A549 (cell line): Measurements from ENCODE around the gene MYB. TPM values are rescaled to one million over a fixed set of nuclear protein-coding genes. Genes with fewer than 3 reads are reported as not detected.

Source experiments
- ATAC-seq, 2 experiments: fragments of 200-7000 bp in 1 of 2; fragments of >200 bp in 1 of 2; cut with Nextera tagmentation in 1 of 2; cut with Tn5 transposase in 1 of 2; 3 replicates each; pipeline versions ENCODE4 v1.8.0 to v1.9.1; 2018 to 2020; ENCODE audit warnings: mild to moderate bottlenecking in 1 of 2, moderate library complexity in 1 of 2
- CTCF ChIA-PET: fragments of 300-600 bp; sonication (Branson Sonifier 250); formaldehyde crosslinking; extraction: SDS; loops from one replicate; lab custom pipeline; 2021; ENCODE audit warnings: antibody characterized with exemption, inconsistent platforms; lab: Yijun Ruan, JAX
- POLR2A ChIA-PET: fragments of 350-600 bp; formaldehyde crosslinking; extraction: SDS; loops from one replicate; lab custom pipeline; 2021; ENCODE audit warnings: antibody characterized with exemption, inconsistent platforms; lab: Yijun Ruan, JAX
- DNase-seq, 2 experiments: peaks; one replicate each; pipeline versions ENCODE4 v3.0.0 to v3.0.0-alpha.2; 2011 to 2016; ENCODE audit warnings: low read depth in 1 of 2, low spot score in 1 of 2
- FAIRE-seq: peaks from 2 replicates; lab custom pipeline; 2011; peaks lifted over from hg19 to GRCh38; lab: Jason Lieb, UNC
- H3K27ac ChIP-seq, 2 experiments: fragments of >200 bp; sonication (Bioruptor Twin); formaldehyde crosslinking; 3 replicates each; pipeline ENCODE4 v1.5.1; 2016 to 2017
- H3K4me1 ChIP-seq: fragments of >200 bp; sonication (Bioruptor Twin); formaldehyde crosslinking; 3 replicates; pipeline ENCODE4 v1.6.1; 2016
- H3K4me2 ChIP-seq: fragments of >200 bp; sonication (Bioruptor Twin); formaldehyde crosslinking; 3 replicates; pipeline ENCODE4 v1.6.1; 2016
- H3K4me3 ChIP-seq: fragments of >200 bp; sonication (Bioruptor Twin); formaldehyde crosslinking; 3 replicates; pipeline ENCODE4 v1.5.1; 2016
- H3K9me3 ChIP-seq: fragments of >200 bp; sonication (Bioruptor Twin); formaldehyde crosslinking; 3 replicates; pipeline ENCODE4 v1.6.1; 2016
- CBX2 ChIP-seq: fragments of 200-600 bp; sonication (generic); IDR thresholded peaks from 2 replicates; pipeline ENCODE4 v1.6.1; 2016; ENCODE audit warnings: low read depth, mild to moderate bottlenecking, borderline replicate concordance
- E2F6 ChIP-seq: IDR thresholded peaks from 2 replicates; pipeline ENCODE4 v1.6.1; 2012; ENCODE audit warnings: low read depth, borderline replicate concordance
- EHF ChIP-seq: fragments of 250-450 bp; sonication (Bioruptor Pico); IDR thresholded peaks from 2 replicates; pipeline ENCODE4 v1.5.0; 2020; ENCODE audit warnings: mild to moderate bottlenecking
- ELK1 ChIP-seq: fragments of 150-350 bp; IDR thresholded peaks from 2 replicates; pipeline ENCODE4 v1.6.1; 2014; ENCODE audit warnings: low read depth, mild to moderate bottlenecking, low read length
- EP300 ChIP-seq, 2 experiments: fragments of >200 bp; sonication (Bioruptor Twin); formaldehyde crosslinking; IDR thresholded peaks; 2 replicates in 1 of 2; 3 replicates in 1 of 2; pipeline ENCODE4 v1.6.1; 2016 to 2017
- ESRRA ChIP-seq: fragments of 150-350 bp; IDR thresholded peaks from 2 replicates; pipeline ENCODE4 v1.6.1; 2014; ENCODE audit warnings: mild to moderate bottlenecking, low read length, borderline replicate concordance
- FOSB ChIP-seq: fragments of 250-450 bp; sonication (Bioruptor Pico); IDR thresholded peaks from 2 replicates; pipeline ENCODE4 v1.5.0; 2020; ENCODE audit warnings: mild to moderate bottlenecking, moderate library complexity
- FOXS1 ChIP-seq: fragments of 250-450 bp; sonication (Bioruptor Pico); IDR thresholded peaks from 2 replicates; pipeline ENCODE4 v1.5.0; 2020; ENCODE audit warnings: mild to moderate bottlenecking, moderate library complexity
- GATA3 ChIP-seq: IDR thresholded peaks from 2 replicates; pipeline ENCODE4 v1.6.1; 2012; ENCODE audit warnings: borderline replicate concordance
- HDAC2 ChIP-seq: fragments of 200-600 bp; sonication (generic); IDR thresholded peaks from 2 replicates; pipeline ENCODE4 v1.6.1; 2016
- HES2 ChIP-seq: fragments of >200 bp; sonication (Bioruptor Twin); formaldehyde crosslinking; IDR thresholded peaks from 2 replicates; pipeline ENCODE4 v1.6.1; 2016
- HOXA7 ChIP-seq: fragments of 250-450 bp; sonication (Bioruptor Pico); IDR thresholded peaks from 2 replicates; pipeline ENCODE4 v1.5.0; 2020; ENCODE audit warnings: mild to moderate bottlenecking, moderate library complexity
- HOXB13 ChIP-seq: fragments of 250-450 bp; sonication (Bioruptor Pico); IDR thresholded peaks from 2 replicates; pipeline ENCODE4 v1.5.0; 2020; ENCODE audit warnings: low read depth, mild to moderate bottlenecking, moderate library complexity
- JUNB ChIP-seq: fragments of >200 bp; sonication (Bioruptor Twin); formaldehyde crosslinking; IDR thresholded peaks from 2 replicates; pipeline ENCODE4 v1.6.1; 2016
- KDM1A ChIP-seq: fragments of 200-600 bp; sonication (generic); IDR thresholded peaks from 2 replicates; pipeline ENCODE4 v1.6.1; 2016; ENCODE audit warnings: low read depth, mild to moderate bottlenecking
- KDM5A ChIP-seq: fragments of 200-600 bp; sonication (generic); IDR thresholded peaks from 2 replicates; pipeline ENCODE4 v1.6.1; 2016; ENCODE audit warnings: antibody characterized with exemption, mild to moderate bottlenecking
- MAFK ChIP-seq: fragments of 450-650 bp; IDR thresholded peaks from 2 replicates; pipeline ENCODE4 v1.6.1; 2014; ENCODE audit not compliant: partially characterized antibody
- MYC ChIP-seq: IDR thresholded peaks from 2 replicates; pipeline ENCODE4 v1.6.1; 2012; ENCODE audit warnings: mild to moderate bottlenecking, inconsistent platforms, low read length, improper control_type of control experiment, borderline replicate concordance
- POLR2A ChIP-seq: IDR thresholded peaks from 2 replicates; pipeline ENCODE4 v1.6.1; 2012; ENCODE audit warnings: mild to moderate bottlenecking, low read length
- RAD21 ChIP-seq, 2 experiments: fragments of >200 bp in 1 of 2; sonication (Bioruptor Twin) in 1 of 2; formaldehyde crosslinking in 1 of 2; IDR thresholded peaks in 1 of 2; conservative IDR thresholded peaks in 1 of 2; 2 replicates in 1 of 2; 3 replicates in 1 of 2; pipeline ENCODE4 v1.6.1; 2012 to 2018; ENCODE audit warnings: inconsistent platforms in 1 of 2
- RARB ChIP-seq: fragments of 250-450 bp; sonication (Bioruptor Pico); IDR thresholded peaks from 2 replicates; pipeline ENCODE4 v1.8.0; 2021; ENCODE audit warnings: mild to moderate bottlenecking, moderate library complexity
- REST ChIP-seq: fragments of 200-600 bp; sonication (generic); IDR thresholded peaks from 2 replicates; pipeline ENCODE4 v1.6.1; 2016; ENCODE audit warnings: antibody characterized with exemption, mild to moderate bottlenecking, moderate library complexity
- SMC3 ChIP-seq: fragments of >200 bp; sonication (Bioruptor Twin); formaldehyde crosslinking; IDR thresholded peaks from 3 replicates; pipeline ENCODE4 v1.6.1; 2018; ENCODE audit warnings: inconsistent platforms
- TFCP2L1 ChIP-seq: fragments of 250-450 bp; sonication (Bioruptor Pico); IDR thresholded peaks from 2 replicates; pipeline ENCODE4 v1.5.0; 2021; ENCODE audit warnings: mild to moderate bottlenecking
- TP53 ChIP-seq: fragments of 250-450 bp; sonication (Bioruptor Pico); IDR thresholded peaks from 2 replicates; pipeline ENCODE4 v1.5.0; 2021; ENCODE audit warnings: mild to moderate bottlenecking, moderate library complexity
- ZNF302 ChIP-seq: fragments of 250-450 bp; sonication (Bioruptor Pico); IDR thresholded peaks from 2 replicates; pipeline ENCODE4 v1.9.0; 2021; ENCODE audit warnings: inconsistent platforms, mild to moderate bottlenecking, moderate library complexity
- WGBS: methylation state at CpG from one replicate; pipeline ENCODE4 v1.1.6; 2017; ENCODE audit errors: missing lambda C conversion rate; 5-methylcytosine and 5-hydroxymethylcytosine counted together
- polyA plus RNA-seq, 4 experiments: library from polyadenylated mRNA; depleted of rRNA in 3 of 4; stranded (reverse); fragments of >200 nt; fragmentation: RNase III in 1 of 4; extraction: RNeasy Plus Mini Kit Qiagen cat#74134 plus additional on column Dnase treatment in 1 of 4; gene quantifications; 2 replicates in 3 of 4; 3 replicates in 1 of 4; pipeline ENCODE4 v1.2.3, GENCODE V29; 2011 to 2017

The MYB gene
- polyA plus RNA-seq, 2 of the 4 experiments (the other 2 are of a cell fraction): 0.22 to 0.27 TPM

GRCh38 chr6:135210632-135211305, 29.7 kb downstream of the MYB start (continued):
- TF ChIP-seq MAFK (no peak), TFCP2L1 (CRISPR knock-in tag) (no peak), ELK1 (no peak)

GRCh38 chr6:135211306-135211702, 30.2 kb downstream of the MYB start:
- Histone ChIP-seq H3K27ac (no peak overlapping the region), H3K4me3 (no peak overlapping the region), H3K9me3 (0 out of 3 replicates have a peak, but pooled peaks cover 3% of the 10 kb centered on the region), H3K4me1 (no peaks in the 10 kb centered on the region), H3K4me2 (no peak overlapping the region)
- POLR2A ChIA-PET: no interaction called here
- ATAC-seq (no peak), FAIRE-seq (no peak), DNase-seq (no peak)
- CTCF ChIA-PET: no interaction called here
- TF ChIP-seq REST (no peak), EP300 (IDR thresholded peaks at IDR 0.05) (no peak), FOSB (no peak), KDM1A (no peak), HES2 (no peak), RAD21 (conservative IDR thresholded peaks at IDR 0.05 in 1 of 2, IDR thresholded peaks at IDR 0.05 in 1 of 2) (no peak), MYC (no peak), E2F6 (no peak), ELK1 (no peak), POLR2A (no peak), ZNF302 (CRISPR knock-in tag) (no peak)
- WGBS: 70% methylated on average over 2 of the region's 2 CpGs

GRCh38 chr6:135212020-135212806, 31.1 kb downstream of the MYB start:
- Histone ChIP-seq H3K4me2 (no peak overlapping the region), H3K4me1 (no peaks in the 10 kb centered on the region), H3K27ac (no peak overlapping the region), H3K9me3 (0 out of 3 replicates have a peak, but pooled peaks cover 3% of the 10 kb centered on the region), H3K4me3 (no peak overlapping the region)
- no peak for FAIRE-seq
- WGBS: 53% methylated on average over 3 of the region's 3 CpGs
- POLR2A ChIA-PET: no interaction called here
- ATAC-seq: no peak
- no peak for DNase-seq
- CTCF ChIA-PET: no interaction called here
- TF ChIP-seq SMC3: no peak
- no peak for TF ChIP-seq CBX2
- TF ChIP-seq TFCP2L1 (CRISPR knock-in tag): no peak
- TF ChIP-seq EHF: no peak
- TF ChIP-seq ELK1: no peak
- no peak for TF ChIP-seq ESRRA
- TF ChIP-seq RARB (CRISPR knock-in tag): no peak
- no peak for TF ChIP-seq FOXS1 (CRISPR knock-in tag)
- no peak for TF ChIP-seq GATA3
- no peak for TF ChIP-seq KDM5A
- TF ChIP-seq HOXA7 (CRISPR knock-in tag): no peak
- TF ChIP-seq TP53 (CRISPR knock-in tag): no peak
- no peak for TF ChIP-seq HDAC2
- no peak for TF ChIP-seq MAFK
- TF ChIP-seq HOXB13 (CRISPR knock-in tag): no peak
- TF ChIP-seq EP300 (IDR thresholded peaks at IDR 0.05): no peak
- no peak for TF ChIP-seq JUNB
- no peak for TF ChIP-seq FOSB
